Natural killer cell (primary cell): ENCODE measurements around the gene FRS3. TPM values are rescaled to one million over a fixed set of nuclear protein-coding genes. Genes with fewer than 3 reads are reported as not detected.

Source experiments
- ATAC-seq, 3 donors: fragments of 150-1000 bp in 2 of 3; fragments of 200-7000 bp in 1 of 3; cut with Tn5 transposase; 1 replicate in 1 of 3; 2 replicates in 2 of 3; pipeline ENCODE4 v1.10.0; 2021; ENCODE audit warnings: mild to moderate bottlenecking in 2 of 3, moderate library complexity in 2 of 3
- DNase-seq, 2 donors: peaks; one replicate each; pipeline versions ENCODE4 v3.0.0 to v3.0.0-alpha.2; 2013 to 2021; ENCODE audit warnings: mixed read lengths in 1 of 2
- H3K27ac ChIP-seq: one replicate; pipeline ENCODE4 v1.5.1; 2013; ENCODE audit warnings: mild to moderate bottlenecking, low read length
- H3K27me3 ChIP-seq: one replicate; pipeline ENCODE4 v1.6.1; 2013; ENCODE audit warnings: low read length; ENCODE audit not compliant: control insufficient read depth, insufficient read depth
- H3K36me3 ChIP-seq: one replicate; pipeline ENCODE4 v1.6.1; 2013; ENCODE audit warnings: low read length; ENCODE audit not compliant: control insufficient read depth, insufficient read depth
- H3K4me1 ChIP-seq: one replicate; pipeline ENCODE4 v1.6.1; 2013; ENCODE audit warnings: low read length; ENCODE audit not compliant: control insufficient read depth, insufficient read depth
- H3K4me3 ChIP-seq: one replicate; pipeline ENCODE4 v1.5.1; 2013; ENCODE audit warnings: low read length
- H3K9me3 ChIP-seq: one replicate; pipeline ENCODE4 v1.6.1; 2013; ENCODE audit warnings: low read length; ENCODE audit not compliant: control insufficient read depth, insufficient read depth
- H3K27ac Mint-ChIP-seq, 2 donors: one replicate each; pipeline ENCODE4 v1.8.0; 2022; ENCODE audit warnings: mild to moderate bottlenecking in 2 of 2, mixed read lengths in 2 of 2, moderate library complexity in 1 of 2
- H3K27me3 Mint-ChIP-seq, 2 donors: one replicate each; pipeline ENCODE4 v1.8.0; 2022; ENCODE audit warnings: low read depth in 2 of 2, mixed read lengths in 2 of 2
- H3K36me3 Mint-ChIP-seq: one replicate; pipeline ENCODE4 v1.8.0; 2022; ENCODE audit warnings: mixed read lengths
- H3K4me1 Mint-ChIP-seq, 2 donors: one replicate each; pipeline ENCODE4 v1.8.0; 2022; ENCODE audit warnings: mixed read lengths in 2 of 2
- H3K4me3 Mint-ChIP-seq: one replicate; pipeline ENCODE4 v1.8.0; 2022; ENCODE audit warnings: mild to moderate bottlenecking, moderate library complexity, mixed read lengths
- H3K9me3 Mint-ChIP-seq, 2 donors: one replicate each; pipeline ENCODE4 v1.8.0; 2022; ENCODE audit warnings: mixed read lengths in 2 of 2
- WGBS: methylation state at CpG from one replicate; pipeline ENCODE4 v1.1.7; 2013; ENCODE audit warnings: missing lambda C conversion rate; ENCODE audit not compliant: insufficient coverage; 5-methylcytosine and 5-hydroxymethylcytosine counted together
- intact Hi-C: fragments of 100-400 bp; cut with micrococcal nuclease; formaldehyde crosslinking; loops from one replicate; pipeline ENCODE4 v1.14.2; 2022
- total RNA-seq, 4 donors: library from RNA; stranded (reverse); fragments of 120-200 nt in 1 of 4; gene quantifications; one replicate each; pipeline versions ENCODE4 v1.2.3 to v1.2.4, GENCODE V29; 2013 to 2022
- TF ChIP-seq, protein P1 (sequence below): fragments of 200-600 bp; IDR thresholded peaks from one replicate; pipeline ENCODE4 v1.8.0; 2022; ENCODE audit warnings: antibody characterized with exemption

FRS3 gene
- total RNA-seq, 3 donors from 2014 or later (not counting 1 experiment from before 2014, with no cell fraction given), result 4.5 to 5.7 (median 5.4) TPM

GRCh38 chr6:41757931-41758640 lies 21.6 kb downstream of the FRS3 start:
- H3K27ac ChIP-seq, result no peak overlapping the region
- Mint-ChIP-seq H3K9me3 (no peaks in the 10 kb centered on the region), H3K27me3 (peaks cover 0 to 4% of the 10 kb centered on the region in 2 donors), H3K4me3 (no peak overlapping the region), H3K27ac (no peak overlapping the region), H3K4me1 (no peaks in the 10 kb centered on the region), H3K36me3 (no peaks in the 10 kb centered on the region)
- ATAC-seq (no peak), DNase-seq (no peak)
- 90% methylated on average over 8 of the region's 8 CpGs for WGBS
- no peaks in the 10 kb centered on the region for H3K27me3 ChIP-seq
- H3K9me3 ChIP-seq, result no peaks in the 10 kb centered on the region
- no peaks in the 10 kb centered on the region for H3K4me1 ChIP-seq
- H3K4me3 ChIP-seq, result no peak overlapping the region
- TF ChIP-seq, protein P1, sequence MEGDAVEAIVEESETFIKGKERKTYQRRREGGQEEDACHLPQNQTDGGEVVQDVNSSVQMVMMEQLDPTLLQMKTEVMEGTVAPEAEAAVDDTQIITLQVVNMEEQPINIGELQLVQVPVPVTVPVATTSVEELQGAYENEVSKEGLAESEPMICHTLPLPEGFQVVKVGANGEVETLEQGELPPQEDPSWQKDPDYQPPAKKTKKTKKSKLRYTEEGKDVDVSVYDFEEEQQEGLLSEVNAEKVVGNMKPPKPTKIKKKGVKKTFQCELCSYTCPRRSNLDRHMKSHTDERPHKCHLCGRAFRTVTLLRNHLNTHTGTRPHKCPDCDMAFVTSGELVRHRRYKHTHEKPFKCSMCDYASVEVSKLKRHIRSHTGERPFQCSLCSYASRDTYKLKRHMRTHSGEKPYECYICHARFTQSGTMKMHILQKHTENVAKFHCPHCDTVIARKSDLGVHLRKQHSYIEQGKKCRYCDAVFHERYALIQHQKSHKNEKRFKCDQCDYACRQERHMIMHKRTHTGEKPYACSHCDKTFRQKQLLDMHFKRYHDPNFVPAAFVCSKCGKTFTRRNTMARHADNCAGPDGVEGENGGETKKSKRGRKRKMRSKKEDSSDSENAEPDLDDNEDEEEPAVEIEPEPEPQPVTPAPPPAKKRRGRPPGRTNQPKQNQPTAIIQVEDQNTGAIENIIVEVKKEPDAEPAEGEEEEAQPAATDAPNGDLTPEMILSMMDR, result no peak
- intact Hi-C loops, result no loop called here
- H3K36me3 ChIP-seq, result no peaks in the 10 kb centered on the region

GRCh38 chr6:41757271-41757670 lies 22.4 kb downstream of the FRS3 start:
- Histone ChIP-seq H3K27me3 (no peaks in the 10 kb centered on the region), H3K27ac (no peak overlapping the region), H3K4me3 (no peak overlapping the region), H3K36me3 (no peaks in the 10 kb centered on the region), H3K4me1 (no peaks in the 10 kb centered on the region), H3K9me3 (no peaks in the 10 kb centered on the region)
- 94% methylated on average over 6 of the region's 6 CpGs for WGBS
- no peak for ATAC-seq
- DNase-seq, result no peak
- no peaks in the 10 kb centered on the region for H3K4me1 Mint-ChIP-seq
- intact Hi-C loops, result no loop called here
- H3K36me3 Mint-ChIP-seq, result no peaks in the 10 kb centered on the region
- TF ChIP-seq, protein P1, result no peak
- H3K9me3 Mint-ChIP-seq, result no peaks in the 10 kb centered on the region
- H3K27me3 Mint-ChIP-seq, result peaks cover 0 to 4% of the 10 kb centered on the region in 2 donors
- H3K4me3 Mint-ChIP-seq, result no peak overlapping the region
- H3K27ac Mint-ChIP-seq, result no peak overlapping the region

- no peak overlapping the region for H3K4me3 Mint-ChIP-seq
- H3K27ac Mint-ChIP-seq, result no peak overlapping the region
- ATAC-seq (no peak), DNase-seq (no peak)
- WGBS, result 43% methylated on average over 13 of the region's 13 CpGs
- no peak overlapping the region for H3K4me3 ChIP-seq
- no peak overlapping the region for H3K27ac ChIP-seq
- H3K36me3 ChIP-seq, result no peaks in the 10 kb centered on the region
- no peaks in the 10 kb centered on the region for H3K27me3 ChIP-seq
- peaks cover 0 to 4% of the 10 kb centered on the region in 2 donors for H3K27me3 Mint-ChIP-seq
- no peaks in the 10 kb centered on the region for H3K9me3 Mint-ChIP-seq
- TF ChIP-seq, protein P1, result no peak
- no peaks in the 10 kb centered on the region for H3K9me3 ChIP-seq
- intact Hi-C loops, result no loop called here
- H3K4me1 Mint-ChIP-seq, result no peaks in the 10 kb centered on the region
- H3K36me3 Mint-ChIP-seq, result no peaks in the 10 kb centered on the region
- no peaks in the 10 kb centered on the region for H3K4me1 ChIP-seq
Observed at GRCh38 chr6:41756354-41756753, 23.3 kb downstream of the FRS3 start.

GRCh38 chr6:41755895-41756294 lies 23.8 kb downstream of the FRS3 start:
- intact Hi-C loops, result no loop called here
- WGBS, result 83% methylated on average over 4 of the region's 4 CpGs
- no peak overlapping the region for H3K27ac Mint-ChIP-seq

More at GRCh38 chr6:41755895-41756294, 23.8 kb downstream of the FRS3 start:
- ATAC-seq, result no peak
- TF ChIP-seq, protein P1, result no peak
- no peaks in the 10 kb centered on the region for H3K4me1 ChIP-seq
- H3K27me3 Mint-ChIP-seq, result peaks cover 0 to 4% of the 10 kb centered on the region in 2 donors
- DNase-seq, result no peak
- no peaks in the 10 kb centered on the region for H3K36me3 Mint-ChIP-seq
- H3K27ac ChIP-seq, result no peak overlapping the region
- H3K4me3 Mint-ChIP-seq, result no peak overlapping the region
- no peaks in the 10 kb centered on the region for H3K9me3 Mint-ChIP-seq
- H3K27me3 ChIP-seq, result no peaks in the 10 kb centered on the region
- H3K4me1 Mint-ChIP-seq, result no peaks in the 10 kb centered on the region
- no peaks in the 10 kb centered on the region for H3K36me3 ChIP-seq
- H3K9me3 ChIP-seq, result no peaks in the 10 kb centered on the region
- H3K4me3 ChIP-seq, result no peak overlapping the region
